ENCODE measurements around the gene AMFR.

Gene AMFR

DNA sequence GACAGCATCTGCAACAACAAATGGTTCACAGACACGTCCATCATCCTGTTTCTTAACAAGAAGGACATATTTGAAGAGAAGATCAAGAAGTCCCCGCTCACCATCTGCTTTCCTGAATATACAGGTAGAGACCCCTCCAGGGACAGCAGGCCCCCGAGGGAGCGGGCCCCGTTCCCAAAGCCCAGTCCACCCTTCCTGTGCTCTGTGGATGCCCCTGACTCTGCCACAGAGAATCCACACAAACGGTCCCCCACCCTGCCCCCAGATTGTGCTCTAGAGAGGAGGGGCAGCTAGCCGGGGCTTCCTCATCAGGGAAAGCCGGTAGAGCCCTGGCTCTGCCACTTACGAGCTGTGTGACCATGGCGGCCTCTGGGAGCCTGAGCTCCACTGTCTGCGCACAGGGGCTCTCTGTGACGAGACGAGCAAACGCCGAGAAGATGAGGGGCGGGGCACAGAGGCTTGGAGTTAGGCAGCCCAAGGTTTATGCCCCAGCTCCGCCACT, 84.4 kb downstream of the AMFR start:
- no peak for FAIRE-seq
- DNase-seq (ENCODE audit: insufficient read length, low spot score) = no peak
- TF ChIP-seq CTCF (IDR thresholded peaks at IDR 0.05; ENCODE audit: insufficient read depth, missing control alignments) = no peak

DNA sequence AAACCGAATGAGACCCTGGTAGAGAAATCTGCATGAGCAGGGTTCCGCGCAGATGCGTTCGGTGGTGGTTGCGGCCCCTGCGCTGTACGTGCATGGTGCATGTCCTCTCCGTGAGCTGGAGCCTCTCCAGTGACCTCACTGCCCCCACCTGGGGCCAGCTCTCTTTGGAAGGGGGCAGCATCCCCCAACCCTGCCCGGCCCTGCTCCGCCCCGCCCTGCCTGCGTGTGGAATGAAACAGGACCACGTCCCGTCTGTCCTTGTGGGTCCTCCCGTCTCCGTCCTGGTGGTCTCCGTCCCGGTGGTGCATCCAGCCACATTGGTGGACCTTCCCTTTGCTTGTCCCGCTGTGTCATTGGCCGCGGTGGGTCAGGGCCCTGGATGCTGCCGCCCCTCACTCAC, 84.9 kb downstream of the AMFR start:
- FAIRE-seq (no peak), DNase-seq (ENCODE audit: insufficient read length, low spot score) (no peak)
- no peak for TF ChIP-seq CTCF (IDR thresholded peaks at IDR 0.05; ENCODE audit: insufficient read depth, missing control alignments)

DNA sequence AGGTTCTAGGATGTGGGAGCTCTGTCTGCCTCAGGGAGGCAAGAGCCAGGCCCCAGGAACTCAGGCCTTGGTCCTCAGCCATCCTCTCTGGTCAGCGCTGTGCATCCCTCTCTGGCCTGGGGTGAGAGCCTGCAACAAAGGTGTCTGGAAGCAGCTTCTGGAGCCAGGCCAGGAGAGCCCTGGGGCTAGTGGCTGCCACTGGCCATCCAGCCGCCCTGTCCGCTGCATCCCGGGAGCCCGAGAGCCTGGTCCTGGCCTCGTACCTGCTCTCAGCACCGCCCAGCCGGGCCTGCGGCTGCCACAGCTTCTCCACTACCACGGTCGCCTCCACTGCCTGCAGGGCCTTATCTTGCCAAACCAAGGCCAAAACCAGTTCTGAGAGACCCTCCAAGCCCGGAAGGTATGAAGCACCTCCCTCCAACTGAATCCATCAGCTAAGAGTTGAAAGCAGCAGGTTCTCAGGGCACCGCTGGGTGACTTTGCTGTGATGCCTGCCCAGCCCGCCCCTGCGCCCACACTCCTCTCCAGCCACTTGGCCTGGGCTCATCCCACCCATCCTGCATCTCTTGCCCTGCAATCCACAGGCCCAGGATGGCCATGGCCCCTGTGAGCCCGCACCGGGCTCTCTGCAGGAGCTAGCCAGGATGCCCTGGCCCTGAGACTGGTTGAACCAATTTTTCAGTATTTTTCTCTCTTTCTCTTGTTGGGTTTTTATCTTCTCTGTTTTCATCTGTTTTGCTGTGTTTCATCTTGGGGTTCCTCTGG, 85.7 kb downstream of the AMFR start:
- DNase-seq (ENCODE audit: insufficient read length, low spot score) (no peak), FAIRE-seq (no peak)
- TF ChIP-seq CTCF (IDR thresholded peaks at IDR 0.05; ENCODE audit: insufficient read depth, missing control alignments) = no peak

DNA sequence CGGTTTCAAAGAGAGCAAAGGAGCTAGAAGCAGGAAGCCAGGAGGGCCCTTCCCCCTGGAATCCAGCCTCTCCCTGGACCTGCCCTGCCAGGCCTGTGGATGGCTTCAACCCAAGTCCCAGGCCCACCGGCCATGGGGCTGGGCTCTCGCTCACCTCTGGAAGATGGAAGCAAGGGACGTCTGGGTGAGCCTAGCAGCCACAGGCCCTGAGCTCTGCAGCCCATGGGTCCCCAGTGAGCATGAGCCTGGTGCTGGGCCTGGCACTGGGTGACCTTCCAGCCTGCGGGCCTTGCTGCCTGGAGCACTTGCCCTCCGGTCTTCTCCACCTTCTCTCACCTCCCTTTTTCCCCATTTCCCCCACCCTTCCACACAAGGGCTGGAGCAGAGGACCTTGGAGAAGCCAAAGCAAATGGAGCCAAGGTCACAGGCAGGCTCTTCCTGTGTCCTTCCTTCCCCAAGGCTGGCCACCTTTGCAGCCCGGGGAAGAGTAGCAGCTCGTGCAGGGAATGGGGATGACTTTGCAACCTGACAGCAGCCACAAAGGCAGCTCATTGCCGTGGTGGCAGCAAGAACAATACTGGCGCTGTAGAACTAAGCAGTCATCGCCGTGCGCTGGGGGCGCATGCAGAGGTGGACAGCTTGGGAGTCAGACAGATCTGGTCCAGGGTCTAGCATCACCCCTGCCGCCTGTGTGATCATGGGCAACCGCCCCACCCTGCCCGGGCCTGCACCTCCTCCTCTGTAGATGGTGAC, 86.6 kb downstream of the AMFR start:
- no peak for TF ChIP-seq CTCF (IDR thresholded peaks at IDR 0.05; ENCODE audit: insufficient read depth, missing control alignments)
- no peak for FAIRE-seq
- DNase-seq (ENCODE audit: insufficient read length, low spot score) = no peak

DNA sequence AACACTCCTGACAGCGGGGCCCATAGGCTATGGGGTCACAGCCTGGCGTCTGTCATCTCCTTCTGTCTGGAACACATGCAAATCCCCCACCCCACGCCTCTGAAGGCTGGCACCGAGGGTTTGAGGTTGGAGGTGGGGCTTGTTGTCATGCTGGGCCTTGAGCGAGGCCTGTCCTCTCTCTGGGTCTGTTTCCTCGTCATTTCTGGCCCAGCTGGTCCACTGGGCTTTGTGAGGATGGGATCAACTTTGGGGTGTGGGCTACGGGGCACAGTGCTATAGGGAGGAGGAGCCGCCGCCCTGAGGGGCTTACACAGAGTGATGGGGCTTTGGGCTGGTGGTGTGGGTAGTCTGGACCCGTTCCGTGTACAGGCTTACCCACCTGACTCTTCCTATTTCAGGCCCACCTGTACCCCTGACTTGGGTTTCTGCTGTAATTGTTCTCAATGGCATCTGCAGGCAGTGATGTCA, 87.5 kb downstream of the AMFR start:
- no peak for TF ChIP-seq CTCF (IDR thresholded peaks at IDR 0.05; ENCODE audit: insufficient read depth, missing control alignments)
- FAIRE-seq (no peak), DNase-seq (ENCODE audit: insufficient read length, low spot score) (no peak)

- DNase-seq (ENCODE audit: insufficient read length, low spot score) (no peak), FAIRE-seq (no peak)
- TF ChIP-seq CTCF (IDR thresholded peaks at IDR 0.05; ENCODE audit: insufficient read depth, missing control alignments) = no peak
These were observed 88.1 kb downstream of the AMFR start for GRCh38 chr16:56337131-56337857.
